Retinal pigment epithelial cell (primary cell): ENCODE results near the gene ZNF776.
"Not testable (repeated sequence)": the region's sequence is repeated elsewhere in the genome, so short reads cannot be mapped to it uniquely, and the experiment has no call there.

Experiments used
- DNase-seq: peaks from one replicate; pipeline ENCODE4 v3.0.0-alpha.2; 2010; ENCODE audit warnings: low read depth
- H3K4me3 ChIP-seq: 2 replicates; pipeline ENCODE4 v1.5.1; 2011; ENCODE audit warnings: mild to moderate bottlenecking, low read length, control low read depth, moderate library complexity
- CTCF ChIP-seq: conservative IDR thresholded peaks from 2 replicates; pipeline ENCODE4 v1.5.1; 2011; ENCODE audit warnings: low read depth, low read length, control low read depth, inconsistent platforms

ZNF776 gene

GRCh38 chr19:57719424-57719823, 27.2 kb upstream of the ZNF776 start:
- DNase-seq, result no peak
- TF ChIP-seq CTCF, result no peak
- no peak overlapping the region for H3K4me3 ChIP-seq

GRCh38 chr19:57719901-57720519, 26.6 kb upstream of the ZNF776 start:
- H3K4me3 ChIP-seq, result no peak overlapping the region

GRCh38 chr19:57720878-57721277, 25.7 kb upstream of the ZNF776 start:
- DNase-seq, result no peak

More at GRCh38 chr19:57719901-57720519, 26.6 kb upstream of the ZNF776 start:
- TF ChIP-seq CTCF, result no peak
- no peak for DNase-seq

GRCh38 chr19:57738320-57738719, 8.3 kb upstream of the ZNF776 start:
- not testable (repeated sequence) for H3K4me3 ChIP-seq, DNase-seq

More at GRCh38 chr19:57720878-57721277, 25.7 kb upstream of the ZNF776 start:
- H3K4me3 ChIP-seq, result no peak overlapping the region
- no peak for TF ChIP-seq CTCF

GRCh38 chr19:57738770-57739169, 7.8 kb upstream of the ZNF776 start:
- DNase-seq, H3K4me3 ChIP-seq: not testable (repeated sequence)

More at GRCh38 chr19:57738320-57738719, 8.3 kb upstream of the ZNF776 start:
- TF ChIP-seq CTCF, result peak; percentile 49

GRCh38 chr19:57747472-57747807, 825 bp downstream of the ZNF776 start:
- DNase-seq, result no peak
- H3K4me3 ChIP-seq, result peak overlapping the region; percentile 91
- TF ChIP-seq CTCF, result no peak

GRCh38 chr19:57748029-57748428, 1.4 kb downstream of the ZNF776 start:
- peak overlapping the region; percentile 91 for H3K4me3 ChIP-seq
- no peak for TF ChIP-seq CTCF
- DNase-seq, result no peak
